ENCODE data around the gene CPVL. TPM values are rescaled to one million over a fixed set of nuclear protein-coding genes. Genes with fewer than 3 reads are reported as not detected.

CPVL gene
- total RNA-seq, 1 donor from 2014 or later = not detected

DNA sequence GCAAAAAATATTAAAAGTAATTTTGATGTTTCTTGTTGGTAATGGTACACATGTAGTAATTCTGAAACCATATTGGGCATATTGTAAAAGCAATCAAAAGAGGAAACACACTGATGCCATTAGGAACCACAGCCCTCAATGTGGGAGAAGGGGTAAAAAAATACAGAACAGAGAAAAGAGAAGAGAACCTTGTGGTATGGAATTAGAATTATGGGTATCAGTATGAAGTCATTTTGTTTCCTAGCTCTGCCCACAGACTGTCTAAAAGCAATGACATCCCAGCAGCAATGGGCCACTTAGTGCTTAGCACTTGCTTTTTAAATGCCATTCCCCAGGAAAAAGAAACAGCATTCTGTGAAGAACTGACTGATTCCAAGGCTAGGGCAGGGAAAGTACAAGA is 61.5 kb downstream of the CPVL start:
- Histone ChIP-seq H3K36me3 (ENCODE audit: control insufficient read depth, insufficient read depth, low read length) (no peaks in the 10 kb centered on the region), H3K4me3 (ENCODE audit: low read depth, low read length) (no peak overlapping the region), H3K27me3 (ENCODE audit: control insufficient read depth, insufficient read depth, low read length) (peaks cover 2% of the 10 kb centered on the region)
- no peak for FAIRE-seq
- TF ChIP-seq, protein P1, sequence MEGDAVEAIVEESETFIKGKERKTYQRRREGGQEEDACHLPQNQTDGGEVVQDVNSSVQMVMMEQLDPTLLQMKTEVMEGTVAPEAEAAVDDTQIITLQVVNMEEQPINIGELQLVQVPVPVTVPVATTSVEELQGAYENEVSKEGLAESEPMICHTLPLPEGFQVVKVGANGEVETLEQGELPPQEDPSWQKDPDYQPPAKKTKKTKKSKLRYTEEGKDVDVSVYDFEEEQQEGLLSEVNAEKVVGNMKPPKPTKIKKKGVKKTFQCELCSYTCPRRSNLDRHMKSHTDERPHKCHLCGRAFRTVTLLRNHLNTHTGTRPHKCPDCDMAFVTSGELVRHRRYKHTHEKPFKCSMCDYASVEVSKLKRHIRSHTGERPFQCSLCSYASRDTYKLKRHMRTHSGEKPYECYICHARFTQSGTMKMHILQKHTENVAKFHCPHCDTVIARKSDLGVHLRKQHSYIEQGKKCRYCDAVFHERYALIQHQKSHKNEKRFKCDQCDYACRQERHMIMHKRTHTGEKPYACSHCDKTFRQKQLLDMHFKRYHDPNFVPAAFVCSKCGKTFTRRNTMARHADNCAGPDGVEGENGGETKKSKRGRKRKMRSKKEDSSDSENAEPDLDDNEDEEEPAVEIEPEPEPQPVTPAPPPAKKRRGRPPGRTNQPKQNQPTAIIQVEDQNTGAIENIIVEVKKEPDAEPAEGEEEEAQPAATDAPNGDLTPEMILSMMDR (IDR thresholded peaks at IDR 0.05; ENCODE audit: insufficient read depth, low read length, severe bottlenecking) = no peak
- DNase-seq (ENCODE audit: low read depth) = no peak

GRCh38 chr7:29080803-29081202 is 65.5 kb downstream of the CPVL start:
- TF ChIP-seq, protein P1 (IDR thresholded peaks at IDR 0.05; ENCODE audit: insufficient read depth, low read length, severe bottlenecking) = no peak
- FAIRE-seq (no peak), DNase-seq (ENCODE audit: low read depth) (no peak)
- Histone ChIP-seq H3K27me3 (ENCODE audit: control insufficient read depth, insufficient read depth, low read length) (peaks cover 4% of the 10 kb centered on the region), H3K36me3 (ENCODE audit: control insufficient read depth, insufficient read depth, low read length) (no peaks in the 10 kb centered on the region), H3K4me3 (ENCODE audit: low read depth, low read length) (no peak overlapping the region)

DNA sequence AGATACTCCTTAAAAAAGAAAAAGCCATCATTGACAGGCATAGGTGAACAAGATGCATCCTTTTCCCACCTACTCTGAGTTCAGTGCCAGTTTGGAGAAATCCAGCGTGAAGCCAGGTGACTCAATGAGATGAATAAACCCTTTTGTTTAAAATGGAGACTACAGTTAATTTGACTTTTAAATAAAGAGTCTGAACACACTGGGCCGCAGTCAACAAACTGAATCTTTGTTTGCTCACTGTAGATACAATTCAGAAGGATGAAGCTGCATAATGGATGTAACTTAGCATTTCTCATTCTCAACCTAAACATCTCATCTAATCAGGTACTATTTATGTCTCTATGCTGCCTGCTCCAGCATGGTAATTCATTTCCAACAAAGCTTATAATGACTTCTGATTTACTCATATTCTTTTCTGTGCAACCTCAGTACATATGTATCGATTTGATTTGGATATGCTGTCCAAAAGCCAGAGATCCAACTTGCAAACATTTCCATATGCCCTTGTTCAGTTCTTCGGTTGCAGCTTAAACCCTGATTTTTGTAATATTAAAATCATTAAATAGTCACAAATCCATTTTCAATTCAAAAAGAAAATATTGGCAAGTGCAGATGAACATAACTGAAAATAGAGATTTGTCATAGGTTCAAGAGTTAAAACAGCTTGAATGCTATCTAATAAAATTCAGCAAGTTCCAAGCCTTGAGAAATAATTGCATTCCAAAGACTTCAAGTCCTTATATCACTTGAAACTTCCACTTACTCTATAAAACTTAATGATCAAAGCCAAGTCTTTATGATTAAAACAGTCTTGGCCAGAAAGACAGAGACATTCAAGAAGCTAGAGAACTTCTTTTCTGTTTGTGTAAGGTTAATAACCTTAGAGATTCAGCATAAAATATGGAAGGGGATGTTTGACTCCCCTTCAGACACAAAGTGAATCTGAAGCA is 67.8 kb downstream of the CPVL start:
- DNase-seq (ENCODE audit: low read depth) = no peak
- TF ChIP-seq, protein P1 (IDR thresholded peaks at IDR 0.05; ENCODE audit: insufficient read depth, low read length, severe bottlenecking) = no peak
- FAIRE-seq = no peak
- H3K36me3 ChIP-seq (ENCODE audit: control insufficient read depth, insufficient read depth, low read length) = no peaks in the 10 kb centered on the region
- H3K27me3 ChIP-seq (ENCODE audit: control insufficient read depth, insufficient read depth, low read length) = peaks cover 4% of the 10 kb centered on the region
- H3K4me3 ChIP-seq (ENCODE audit: low read depth, low read length) = no peak overlapping the region

DNA sequence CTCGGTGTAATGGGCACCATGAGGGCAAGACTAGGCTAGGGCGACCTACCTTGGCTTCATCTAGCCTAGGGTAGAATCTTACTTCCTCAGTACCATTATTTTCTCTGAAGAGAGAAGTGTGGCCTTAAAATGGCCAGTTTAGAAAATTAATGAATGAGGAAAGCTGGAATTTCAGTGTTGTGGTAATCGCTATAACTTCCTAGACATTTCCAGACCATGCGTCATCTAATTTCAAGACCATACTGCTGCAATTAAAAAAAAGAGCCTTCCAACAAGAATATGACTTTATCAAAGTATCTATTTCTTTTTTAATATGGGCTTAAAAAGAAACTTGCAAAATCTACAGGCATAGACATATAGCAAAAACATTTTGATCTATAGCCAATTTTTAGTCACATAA is 68.5 kb downstream of the CPVL start:
- no peak for FAIRE-seq
- peaks cover 6% of the 10 kb centered on the region for H3K27me3 ChIP-seq (ENCODE audit: control insufficient read depth, insufficient read depth, low read length)
- DNase-seq (ENCODE audit: low read depth) = no peak

DNA sequence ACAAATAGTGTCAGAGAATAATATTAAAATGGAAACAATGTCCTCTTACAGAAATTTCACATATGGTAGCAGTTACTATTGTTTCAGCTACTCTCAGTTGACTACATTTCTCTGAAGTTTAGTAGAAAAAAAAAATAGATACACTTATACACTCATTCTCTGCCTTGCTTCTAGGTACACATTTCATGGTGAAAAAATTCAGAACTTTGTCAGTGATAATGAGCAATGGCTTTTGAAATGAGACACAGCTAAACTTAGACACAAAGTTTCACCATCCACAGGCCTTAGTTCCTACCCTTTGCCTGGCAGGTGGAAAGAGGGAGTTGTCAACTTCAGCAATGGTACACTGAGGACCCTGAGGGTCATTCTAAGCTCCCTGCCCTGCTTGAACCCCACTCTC is 69.2 kb downstream of the CPVL start:
- TF ChIP-seq, protein P1 (IDR thresholded peaks at IDR 0.05; ENCODE audit: insufficient read depth, low read length, severe bottlenecking) = no peak
- FAIRE-seq (no peak), DNase-seq (ENCODE audit: low read depth) (no peak)
- Histone ChIP-seq H3K36me3 (ENCODE audit: control insufficient read depth, insufficient read depth, low read length) (no peaks in the 10 kb centered on the region), H3K4me3 (ENCODE audit: low read depth, low read length) (no peak overlapping the region), H3K27me3 (ENCODE audit: control insufficient read depth, insufficient read depth, low read length) (peaks cover 4% of the 10 kb centered on the region)

More for the DNA sequence above, 68.5 kb downstream of the CPVL start:
- Histone ChIP-seq H3K4me3 (ENCODE audit: low read depth, low read length) (no peak overlapping the region), H3K36me3 (ENCODE audit: control insufficient read depth, insufficient read depth, low read length) (no peaks in the 10 kb centered on the region)
- TF ChIP-seq, protein P1 (IDR thresholded peaks at IDR 0.05; ENCODE audit: insufficient read depth, low read length, severe bottlenecking) = no peak

Data from bronchial epithelial cell (primary cell).